Measurements from ENCODE around the gene PCYT1B.

- no peak for TF ChIP-seq CTCF (conservative IDR thresholded peaks at IDR 0.05; ENCODE audit: low read length)
- TF ChIP-seq EZH2phosphoT487 (IDR thresholded peaks at IDR 0.05; ENCODE audit: borderline replicate concordance): no peak
Measured at GRCh38 chrX:24657671-24658386, 10.7 kb upstream of the PCYT1B start.

All from Loucy (cell line).